ENCODE results near the gene OIP5.
"Not testable (repeated sequence)": the region's sequence is repeated elsewhere in the genome, so short reads cannot be mapped to it uniquely, and the experiment has no call there.

OIP5 gene

DNA sequence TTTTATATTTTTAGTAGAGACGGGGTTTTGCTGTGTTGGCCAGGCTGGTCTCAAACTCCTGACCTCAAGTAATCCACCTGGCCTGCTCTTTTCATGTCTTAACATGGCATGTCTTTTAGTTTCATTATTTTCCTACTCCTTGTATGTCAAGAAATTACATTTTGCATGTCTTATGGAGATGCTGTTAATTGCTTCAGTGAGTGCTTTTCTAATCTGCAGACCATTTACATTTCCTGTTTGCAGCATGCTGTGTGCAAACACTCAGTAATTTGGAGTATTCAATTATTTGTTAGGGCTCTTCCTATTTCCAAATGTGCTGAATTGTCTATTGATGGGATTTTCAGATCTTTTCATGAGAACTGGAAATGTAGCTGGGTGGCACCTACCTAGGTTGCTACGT lies 31.3 kb downstream of the OIP5 start:
- not testable (repeated sequence) for DNase-seq

DNA sequence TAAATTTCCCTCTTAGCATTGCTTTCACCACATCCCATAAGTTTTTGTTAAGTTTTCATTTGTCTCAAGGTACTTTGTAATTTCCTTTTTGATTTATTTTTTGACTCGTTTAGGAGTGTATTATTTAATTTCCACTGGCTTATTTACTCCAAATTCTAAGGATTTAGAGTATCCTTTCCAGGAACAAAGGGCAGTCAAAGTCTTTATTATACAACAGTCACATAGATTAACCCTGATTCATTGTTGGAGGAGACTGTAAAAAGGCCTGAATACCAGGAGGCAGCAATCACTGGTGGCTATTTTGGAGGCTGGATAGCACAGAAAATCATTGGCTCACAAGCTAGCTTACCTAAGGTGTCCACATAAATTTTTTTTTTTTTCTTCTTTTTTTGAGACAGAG lies 39.9 kb downstream of the OIP5 start:
- no peak for DNase-seq

DNA sequence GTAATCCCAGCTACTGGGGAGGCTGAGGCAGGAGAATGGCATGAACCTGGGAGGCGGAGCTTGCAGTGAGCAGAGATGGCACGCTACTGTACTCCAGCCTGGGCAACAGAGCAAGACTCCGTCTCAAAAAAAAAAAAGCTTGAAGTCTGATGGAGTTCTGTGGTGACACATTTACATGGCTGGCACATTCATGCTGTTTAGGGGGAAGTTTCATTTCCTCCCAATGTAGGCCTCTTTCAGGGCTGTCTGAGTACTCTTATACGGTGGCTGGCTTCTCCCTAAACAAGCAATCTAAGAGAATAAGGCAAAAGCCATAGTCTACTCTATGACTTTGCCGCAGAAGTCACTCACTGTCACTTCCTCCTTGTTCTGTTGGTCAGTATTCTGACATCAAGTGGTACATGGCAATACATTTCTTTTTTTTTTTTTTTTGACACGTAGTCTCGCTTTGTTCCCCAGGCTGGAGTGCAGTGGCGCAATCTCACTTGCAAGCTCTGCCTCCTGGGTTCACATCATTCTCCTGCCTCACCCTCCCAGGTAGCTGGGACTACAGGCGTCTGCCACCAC lies 41.2 kb downstream of the OIP5 start:
- DNase-seq, result peak; percentile 85

DNA sequence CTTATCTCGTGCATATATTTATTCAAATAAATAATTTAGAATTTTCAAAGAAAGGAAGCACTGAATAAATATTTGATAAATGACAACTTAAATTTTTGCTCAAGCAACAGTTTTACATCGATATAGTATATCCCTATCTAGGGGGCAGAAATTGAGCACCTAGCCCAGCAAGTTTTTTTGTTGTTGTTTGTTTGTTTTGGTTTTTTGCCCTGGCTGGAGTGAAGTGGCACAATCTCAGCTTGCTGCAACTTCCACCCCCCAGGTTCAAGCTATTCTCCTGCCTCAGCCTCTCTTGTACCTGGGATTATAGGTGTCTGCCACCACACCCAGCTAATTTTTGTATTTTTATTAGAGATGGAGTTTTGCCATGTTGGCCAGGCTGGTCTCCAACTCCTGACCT lies 42.4 kb downstream of the OIP5 start:
- no peak for DNase-seq

DNA sequence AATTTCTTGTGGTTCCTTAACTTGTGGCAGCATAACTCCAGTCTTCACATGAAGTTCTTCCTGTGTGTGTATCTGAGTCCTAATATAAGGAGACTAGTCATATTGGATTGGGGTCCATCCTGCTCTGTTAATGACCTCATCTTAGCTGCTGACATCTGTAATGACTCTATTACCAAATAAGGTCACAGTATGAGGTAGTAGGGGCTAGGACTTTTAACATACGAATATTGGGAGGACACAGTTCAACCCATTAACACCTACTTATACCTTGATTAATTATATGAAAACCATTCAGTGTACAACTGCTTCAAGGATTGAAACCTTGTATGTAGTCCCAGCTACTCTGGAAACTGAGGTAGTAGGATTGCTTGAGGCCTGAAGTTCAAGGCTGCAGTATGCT lies 43.9 kb downstream of the OIP5 start:
- no peak for DNase-seq

DNA sequence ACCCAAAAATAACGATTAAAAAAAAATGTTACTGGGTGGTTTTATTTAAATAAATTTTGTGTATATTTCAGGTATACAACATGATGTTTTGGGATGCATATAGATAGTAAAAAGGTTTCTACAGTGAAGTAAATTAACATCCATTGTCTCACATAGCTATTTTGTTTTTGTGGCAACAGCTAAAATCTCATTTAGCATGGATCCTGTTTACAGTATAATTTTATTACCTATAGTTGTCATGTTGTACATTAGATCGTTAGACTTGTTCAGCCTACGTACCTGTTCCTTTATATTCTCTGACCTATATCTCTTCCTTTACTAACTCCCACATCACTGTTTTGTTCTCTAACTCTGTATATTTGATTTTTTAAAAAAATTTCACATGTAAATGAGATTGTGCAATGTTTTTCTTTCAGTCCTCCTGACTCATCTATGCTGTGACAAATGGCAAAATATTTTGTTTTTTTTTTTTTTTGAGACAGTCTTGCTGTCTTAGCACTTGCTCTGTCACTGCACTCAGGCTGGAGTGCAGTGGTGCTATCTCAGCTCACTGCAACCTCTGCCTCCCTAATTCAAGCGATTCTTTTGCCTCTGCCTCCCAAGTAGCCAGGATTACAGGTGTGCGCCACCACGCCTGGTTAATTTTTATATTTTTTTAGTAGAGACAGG lies 45.6 kb downstream of the OIP5 start:
- DNase-seq, result peak; percentile 74

DNA sequence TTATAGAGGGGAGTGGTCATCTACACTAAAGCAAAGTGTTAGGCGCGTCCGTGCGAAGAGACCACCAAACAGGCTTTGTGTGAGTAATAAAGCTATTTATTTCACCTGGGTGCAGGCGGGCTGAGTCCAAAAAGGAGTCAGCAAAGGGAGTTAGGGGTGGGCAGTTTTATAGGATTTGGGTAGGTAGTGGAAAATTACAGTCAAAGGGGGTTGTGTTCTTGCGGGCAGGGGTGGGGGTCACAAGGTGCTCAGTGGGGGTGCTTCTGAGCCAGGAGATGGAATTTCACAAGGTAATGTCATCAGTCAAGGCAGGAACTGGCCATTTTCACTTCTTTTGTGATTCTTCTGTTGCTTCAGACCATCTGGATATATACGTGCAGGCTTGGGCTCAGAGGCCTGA lies 47.1 kb downstream of the OIP5 start:
- no peak for DNase-seq

DNA sequence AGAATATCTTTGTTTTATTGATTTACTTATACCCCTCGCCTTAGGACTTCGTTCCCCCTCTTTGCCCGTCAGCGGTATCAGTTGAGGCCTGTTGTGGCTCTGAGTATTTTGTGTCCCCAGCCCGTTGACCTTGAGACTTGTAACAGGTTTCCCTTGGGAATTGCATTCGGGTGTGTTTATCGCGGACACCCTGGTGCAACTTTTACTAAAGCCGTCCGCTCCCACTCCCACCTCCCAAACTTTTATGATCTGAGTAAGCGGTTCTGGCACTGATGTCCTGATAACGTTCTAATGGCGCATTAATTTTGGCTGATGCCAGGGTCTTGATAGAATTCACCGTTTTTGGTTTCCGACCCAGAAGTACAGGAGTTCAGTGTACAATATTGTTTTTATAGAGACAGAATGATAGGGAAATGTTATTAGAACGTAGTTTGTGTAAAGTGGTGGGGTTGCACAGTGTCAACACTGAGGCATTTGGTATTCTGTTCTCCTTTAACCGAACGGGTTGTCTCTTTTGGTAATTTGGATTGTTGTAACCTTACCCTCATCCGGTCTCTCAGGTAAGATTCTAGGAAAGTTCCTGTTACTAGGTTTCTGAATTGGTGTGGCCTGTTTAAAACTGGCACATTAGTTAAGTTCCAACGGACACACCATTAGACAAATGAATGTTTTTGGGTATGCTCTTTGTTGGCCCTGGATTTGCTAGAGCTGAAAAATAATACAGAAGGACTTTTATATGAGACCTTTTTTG lies 47.8 kb downstream of the OIP5 start:
- DNase-seq, result no peak

DNA sequence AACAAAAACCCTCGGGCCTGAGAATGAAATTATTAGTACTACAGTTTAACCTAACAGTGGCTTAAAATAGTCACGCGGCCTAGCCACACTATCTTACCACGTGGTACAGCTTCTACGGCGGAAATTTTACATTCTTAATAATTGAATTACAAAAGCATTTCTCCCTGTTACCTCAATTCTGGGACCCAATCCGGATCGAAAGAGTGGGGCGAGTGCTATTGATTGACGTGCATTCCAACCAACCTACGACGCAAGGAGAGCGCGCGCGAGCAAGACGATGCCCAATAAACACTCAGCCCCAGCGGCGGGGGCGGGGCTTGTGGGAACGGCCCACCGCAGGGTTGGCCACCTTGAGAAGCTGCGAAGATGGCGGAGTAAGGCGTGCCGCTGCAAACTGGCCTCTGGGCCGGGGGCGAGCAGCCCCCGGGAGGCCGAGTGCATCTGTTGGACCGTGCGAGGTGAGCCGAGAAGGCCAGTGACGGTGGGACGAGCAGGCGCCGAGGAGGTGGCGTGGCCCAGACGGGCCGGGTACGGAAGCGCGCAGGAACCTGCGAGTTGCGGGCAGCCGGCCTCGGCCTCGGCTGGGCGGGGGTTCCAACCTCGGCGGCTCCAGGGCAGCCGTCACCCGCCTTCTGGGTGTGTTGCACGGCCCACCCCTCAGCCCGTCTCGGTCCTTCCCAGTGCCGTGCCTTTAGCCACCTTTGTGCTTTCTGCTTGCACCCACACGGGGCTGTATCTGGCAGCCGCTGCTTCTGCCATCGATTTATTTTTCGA lies 48.6 kb downstream of the OIP5 start:
- DNase-seq, result peak; percentile 99

DNA sequence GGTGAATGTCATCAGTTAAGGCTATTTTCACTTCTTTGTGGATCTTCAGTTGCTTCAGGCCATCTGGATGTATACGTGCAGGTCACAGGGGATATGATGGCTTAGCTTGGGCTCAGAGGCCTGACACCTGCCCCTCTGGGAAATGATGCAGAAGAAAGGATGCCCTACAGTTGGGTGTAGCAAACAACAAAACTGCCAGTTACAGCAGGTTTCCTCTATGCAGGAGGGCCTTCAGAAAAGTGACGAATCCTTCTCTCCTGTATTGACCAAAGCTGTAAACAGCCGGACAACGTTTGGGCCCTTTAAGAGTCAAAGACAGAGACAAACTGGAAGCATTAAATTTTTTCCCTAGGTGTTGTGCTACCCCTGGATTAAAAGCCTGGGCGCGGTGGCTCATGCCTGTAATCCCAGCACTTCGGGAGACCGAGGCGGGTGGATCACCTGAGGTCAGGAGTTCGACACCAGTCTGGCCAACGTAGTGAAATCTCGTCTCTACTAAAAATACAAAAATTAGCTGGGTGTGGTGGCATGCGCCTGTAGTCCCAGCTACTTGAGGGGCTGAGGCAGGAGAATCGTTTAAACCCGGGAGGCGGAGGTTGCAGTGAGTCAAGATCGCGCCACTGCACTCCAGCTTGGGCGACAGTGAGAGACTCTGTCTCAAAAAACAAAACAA lies 49.3 kb downstream of the OIP5 start:
- not testable (repeated sequence) for DNase-seq

DNA sequence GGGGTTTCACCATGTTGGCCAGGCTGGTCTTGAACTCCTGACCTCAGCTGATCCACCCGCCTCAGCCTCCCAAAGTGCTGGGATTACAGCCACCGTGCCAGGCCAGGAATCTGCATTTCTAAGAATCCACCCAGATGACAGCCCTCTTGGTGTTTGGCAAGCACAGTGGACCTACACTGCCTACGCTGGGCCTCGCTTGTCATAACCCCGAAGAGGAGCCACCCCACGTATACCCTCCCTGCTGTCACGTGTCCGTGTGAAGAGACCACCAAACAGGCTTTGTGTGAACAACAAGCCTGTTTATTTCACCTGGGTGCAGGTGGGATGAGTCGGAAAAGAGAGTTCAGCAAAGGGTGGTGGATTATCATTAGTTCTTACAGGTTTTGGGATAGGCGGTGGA lies 50.0 kb downstream of the OIP5 start:
- DNase-seq, result not testable (repeated sequence)

DNA sequence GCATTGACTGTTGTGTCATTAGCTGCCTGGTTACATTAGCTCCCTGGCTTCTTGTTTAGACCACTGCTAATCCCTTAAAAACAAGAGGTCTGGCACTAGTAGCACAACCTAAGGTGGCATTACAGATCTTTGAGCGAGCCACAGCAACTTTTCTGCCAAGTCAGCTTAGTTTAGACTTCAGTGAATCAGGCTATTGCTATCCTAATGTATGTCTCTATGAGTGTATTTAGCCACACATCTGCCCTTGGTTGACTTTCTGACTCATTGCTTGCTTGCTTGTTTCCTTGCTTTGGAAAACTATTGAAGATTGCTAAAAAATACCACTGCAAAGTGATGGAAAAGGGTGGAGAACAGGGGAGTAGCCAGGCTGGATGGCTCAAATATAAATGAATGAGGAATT lies 51.2 kb downstream of the OIP5 start:
- no peak for DNase-seq

DNA sequence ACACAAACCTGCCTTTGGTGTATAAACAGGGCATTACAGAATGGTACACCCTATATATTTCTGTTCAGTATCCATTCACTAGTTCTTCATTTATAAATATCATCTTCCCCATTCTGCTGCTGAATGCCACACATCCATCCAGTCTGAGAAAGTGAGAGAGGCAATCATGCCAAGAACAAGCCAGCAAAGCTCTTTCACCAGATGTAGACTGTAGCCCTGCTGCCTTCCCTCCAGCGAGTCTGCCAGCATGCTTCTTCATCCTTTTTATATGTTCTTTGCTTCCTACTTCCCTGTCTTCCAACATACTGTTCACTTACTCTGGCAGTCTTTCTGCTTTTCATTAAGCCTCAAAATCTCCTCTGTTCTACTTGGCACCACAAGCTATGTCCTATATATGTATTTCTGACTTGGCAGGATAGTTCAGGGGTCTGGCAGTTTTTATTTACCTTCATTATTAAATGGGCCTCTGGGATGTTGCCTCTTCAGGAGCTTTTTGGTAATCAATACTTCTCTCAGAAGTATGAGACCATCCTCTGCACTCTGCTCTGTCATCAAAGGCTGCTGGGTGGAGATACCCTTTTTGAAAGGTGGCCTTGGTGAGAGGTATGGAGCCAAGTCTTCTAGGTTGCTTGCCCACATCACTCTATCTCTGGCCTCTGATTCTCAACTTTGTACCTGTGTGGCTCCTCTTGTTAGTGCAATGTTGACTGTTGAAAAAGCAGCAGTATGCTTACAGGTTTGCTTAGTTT lies 52.7 kb downstream of the OIP5 start:
- DNase-seq, result no peak

DNA sequence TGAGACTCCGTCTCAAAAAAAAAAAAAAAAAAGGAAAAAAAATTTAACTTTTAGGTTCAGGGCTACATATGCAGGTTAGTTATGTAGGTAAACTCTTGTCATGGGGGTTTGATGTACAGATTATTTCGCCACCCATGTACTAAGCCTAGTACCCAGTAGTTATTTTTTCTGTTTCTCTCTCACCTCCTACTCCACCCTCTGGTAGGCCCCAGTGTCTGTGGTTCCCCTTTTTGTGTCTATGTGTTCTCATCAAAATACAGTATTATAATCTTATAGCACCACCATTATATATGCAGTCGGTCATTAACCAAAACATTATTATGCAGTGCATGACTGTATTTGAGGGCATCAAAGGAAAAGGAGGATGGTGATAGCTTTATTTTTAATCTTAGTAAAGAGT lies 54.1 kb downstream of the OIP5 start:
- no peak for DNase-seq

DNA sequence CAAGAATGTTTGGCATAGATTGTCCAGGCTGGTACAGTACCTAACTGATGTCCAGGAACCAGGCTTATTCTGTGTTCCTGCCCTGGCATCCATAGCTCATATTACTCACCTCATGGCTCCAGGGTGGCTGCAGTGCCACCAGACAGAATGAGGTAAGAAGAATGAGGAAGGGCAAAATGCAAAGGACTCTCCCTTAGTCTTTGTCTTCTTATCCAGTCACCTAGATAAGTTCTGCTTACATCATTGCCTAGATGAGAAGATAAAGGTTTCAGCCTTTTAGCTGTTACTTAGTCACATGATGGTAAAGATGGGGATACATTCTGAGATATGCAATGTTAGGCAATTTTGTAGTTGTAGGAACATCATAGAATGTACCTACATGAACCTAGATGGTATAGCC lies 55.6 kb downstream of the OIP5 start:
- DNase-seq, result no peak

DNA sequence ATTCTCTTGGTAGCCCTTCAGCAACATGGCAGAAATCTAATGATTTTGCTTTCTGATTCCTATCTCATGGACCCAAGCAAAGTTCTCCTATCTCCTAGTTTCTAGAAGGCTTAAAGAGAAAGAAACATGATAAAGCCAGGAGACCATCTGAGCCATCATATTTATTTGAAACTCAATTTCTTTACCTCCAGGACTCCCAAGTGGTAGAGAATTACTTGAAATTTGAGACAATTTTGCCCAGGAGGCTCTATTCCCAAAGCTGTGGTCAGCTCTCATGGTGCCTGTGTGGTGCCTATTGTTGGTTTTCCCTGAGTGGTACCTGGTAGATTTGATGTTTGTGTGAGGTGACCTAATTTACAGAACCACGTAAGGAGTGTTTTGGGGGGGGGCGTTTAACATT lies 62.5 kb downstream of the OIP5 start:
- no peak for DNase-seq

DNA sequence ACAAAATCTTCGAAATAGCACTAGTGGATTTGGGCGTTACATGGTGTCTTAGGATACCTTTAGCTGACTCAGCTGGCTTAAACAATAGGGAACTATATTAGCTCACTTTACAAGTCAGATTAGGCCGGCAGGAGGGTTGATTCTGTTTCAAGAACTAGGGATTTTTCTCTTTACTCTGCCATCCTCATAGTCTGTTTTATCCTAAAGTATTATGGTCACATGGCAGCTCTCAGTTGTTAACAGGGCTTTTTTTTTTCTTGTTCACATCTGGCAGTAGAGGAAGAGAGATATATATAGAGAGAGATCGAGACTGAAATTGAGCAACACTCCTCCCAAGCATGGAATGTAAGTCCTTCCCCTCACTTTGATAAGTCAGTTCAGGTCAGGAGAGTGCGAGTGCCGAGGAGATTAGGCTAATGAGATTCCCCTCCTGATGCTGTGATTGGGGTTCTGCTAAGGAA lies 68.5 kb downstream of the OIP5 start:
- DNase-seq, result peak; percentile 28

DNA sequence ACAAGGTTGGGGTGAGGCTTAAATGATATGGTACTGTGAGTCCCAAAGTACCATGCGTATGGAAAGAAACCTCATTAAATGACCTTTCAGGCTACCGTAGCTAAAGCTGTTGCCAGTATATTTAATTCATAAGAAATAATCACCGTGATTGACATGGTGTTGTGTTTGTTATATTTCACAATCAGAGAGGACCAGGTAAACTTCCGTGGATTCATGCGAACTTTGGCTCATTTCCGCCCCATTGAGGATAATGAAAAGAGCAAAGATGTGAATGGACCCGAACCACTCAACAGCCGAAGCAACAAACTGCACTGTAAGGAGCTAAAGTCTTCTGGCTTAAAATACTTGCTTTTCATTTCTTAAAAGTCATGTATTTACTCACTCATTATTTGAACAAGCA lies 69.8 kb downstream of the OIP5 start:
- DNase-seq, result no peak

DNA sequence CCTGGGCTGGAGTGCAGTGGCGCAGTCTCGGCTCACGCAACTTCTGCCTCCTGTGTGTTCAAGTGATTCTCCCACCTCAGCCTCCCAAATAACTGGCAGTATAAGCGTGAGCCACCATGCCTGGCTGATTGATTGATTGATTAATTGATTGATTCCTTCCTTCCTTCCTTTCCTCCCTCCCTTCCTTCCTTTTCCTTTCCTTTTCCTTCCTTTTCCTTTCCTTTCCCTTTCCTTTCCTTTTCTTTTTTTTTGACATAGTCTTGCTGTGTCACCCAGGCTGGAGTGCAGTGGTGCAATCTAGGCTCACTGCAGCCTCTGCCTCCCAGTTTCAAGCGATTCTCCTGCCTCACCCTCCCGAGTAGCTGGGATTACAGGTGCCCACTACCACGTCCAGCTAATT lies 71.5 kb downstream of the OIP5 start:
- DNase-seq, result not testable (repeated sequence)

DNA sequence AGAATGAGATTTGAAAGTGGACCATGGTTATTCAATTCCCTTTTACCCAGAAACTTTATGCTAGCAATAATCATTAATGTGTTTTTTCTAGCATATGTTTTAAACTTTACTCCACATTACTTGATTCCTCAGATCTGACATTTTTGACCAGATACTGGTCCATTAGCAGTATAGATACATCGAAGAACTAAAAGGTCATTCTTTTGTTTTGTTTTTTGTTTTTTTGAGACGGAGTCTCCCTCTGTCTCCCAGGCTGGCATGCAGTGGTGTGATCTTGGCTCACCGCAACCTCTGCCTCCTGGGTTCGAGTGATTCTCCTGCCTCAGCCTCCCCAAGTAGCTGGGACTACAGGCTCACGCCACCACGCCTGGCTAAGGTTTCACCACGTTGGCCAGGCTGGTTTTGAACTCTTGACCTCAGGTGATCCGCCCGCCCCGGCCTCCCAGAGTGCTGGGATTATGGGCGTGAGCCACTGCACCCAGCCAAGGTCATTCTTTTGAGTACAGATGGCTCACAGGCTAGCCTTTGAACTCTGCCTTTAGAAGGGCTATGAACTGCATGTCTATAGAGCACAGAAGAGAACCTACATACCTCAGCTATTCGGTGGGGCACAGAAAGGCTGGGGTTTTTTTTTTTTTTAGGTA lies 72.7 kb downstream of the OIP5 start:
- DNase-seq, result no peak

Measured in suppressor macrophage treated with lipopolysaccharide for 4 hours (primary cell).